NOMO-1 treated with dmso at 0.1 percent for 144 hours (cell line): ENCODE results near the gene PIGP.
"Not testable (repeated sequence)": the region's sequence is repeated elsewhere in the genome, so short reads cannot be mapped to it uniquely, and the experiment has no call there.

Experiments
- DNase-seq: peaks from one replicate; lab custom pipeline; 2025; ENCODE audit not compliant: unreplicated experiment; lab: John Stamatoyannopoulos, UW

The PIGP gene

DNA sequence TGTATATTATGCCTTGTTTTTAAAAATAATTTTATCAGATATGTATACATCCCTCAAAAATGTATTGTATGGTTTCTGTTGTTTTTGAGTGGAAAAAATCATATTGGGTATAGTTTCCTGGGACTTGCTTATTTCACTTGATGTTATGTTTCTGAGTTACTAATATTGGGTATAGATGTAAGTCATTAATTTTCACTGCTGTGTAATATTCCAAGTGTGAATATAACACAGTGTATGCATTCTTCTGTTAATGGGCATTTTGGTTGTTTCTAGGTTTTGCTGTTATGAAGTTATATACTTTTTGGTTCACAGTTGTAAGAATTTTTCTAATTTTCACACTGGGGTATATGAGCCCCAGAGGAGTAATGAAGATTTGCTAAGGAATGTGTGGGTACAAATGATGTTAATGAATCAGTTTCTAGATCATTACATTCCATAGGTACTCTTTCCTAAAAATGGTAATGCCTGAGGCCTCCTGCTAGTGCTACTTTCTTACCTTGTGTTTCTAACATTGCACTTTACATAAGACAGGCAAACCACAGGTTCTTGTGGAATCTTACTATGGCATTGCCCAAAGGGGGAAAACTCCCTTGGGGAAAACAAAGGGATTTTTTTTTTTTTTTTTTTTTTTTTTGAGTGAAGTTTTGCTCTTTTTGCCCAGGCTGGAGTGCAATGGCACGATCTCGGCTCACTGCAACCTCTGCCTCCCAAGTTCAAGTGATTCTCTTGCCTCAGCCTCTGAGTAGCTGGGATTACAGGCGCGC lies 3.4 kb upstream of the PIGP start:
- no peak for DNase-seq

DNA sequence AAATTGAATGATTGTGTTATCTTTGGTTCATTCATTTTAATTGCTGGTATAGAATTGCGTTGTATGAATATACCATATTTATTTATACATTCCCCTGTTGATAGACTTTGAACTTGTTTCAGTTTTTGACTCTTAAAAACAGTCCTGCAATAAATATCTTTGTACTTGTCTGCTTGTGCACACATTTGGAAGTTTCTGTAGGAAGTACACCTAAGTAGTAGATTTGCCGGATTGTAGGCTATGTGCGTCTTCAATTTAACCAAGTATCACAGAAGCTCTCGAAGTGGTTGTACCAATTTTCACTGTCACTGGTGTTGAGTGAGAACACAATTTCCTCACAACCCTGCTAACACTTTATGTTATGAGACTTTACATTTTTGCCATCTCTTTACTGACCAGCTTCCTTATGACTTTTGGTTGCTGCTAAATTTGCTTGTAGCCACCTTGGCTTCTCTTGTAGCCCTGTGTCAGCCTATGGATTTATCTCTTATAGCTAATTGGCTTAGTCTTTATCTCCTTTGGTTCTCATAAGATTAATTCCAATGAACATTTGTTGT lies 2.4 kb upstream of the PIGP start:
- no peak for DNase-seq

DNA sequence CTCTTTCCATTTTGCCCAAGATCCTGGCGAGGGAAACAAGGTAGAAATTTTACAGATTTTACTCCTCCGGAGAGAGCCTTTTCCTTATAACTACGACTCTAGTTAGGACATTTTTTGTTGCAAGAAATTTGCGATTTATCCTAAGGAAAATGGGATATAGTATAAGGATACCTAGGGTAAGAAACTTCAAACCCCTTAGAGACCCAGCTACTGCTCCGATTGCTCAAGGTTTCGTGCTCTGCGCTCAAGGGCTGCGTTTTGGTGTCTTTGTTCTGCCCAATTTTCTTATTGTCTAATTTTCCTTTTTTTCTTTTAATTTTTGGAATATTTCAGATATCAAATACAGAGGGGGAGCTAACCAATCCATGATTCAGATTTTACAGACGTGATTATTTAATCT lies 1.7 kb upstream of the PIGP start:
- no peak for DNase-seq

- no peak for DNase-seq
Measured at GRCh38 chr21:37074197-37074510, 1.3 kb upstream of the PIGP start.

- no peak for DNase-seq
Measured at GRCh38 chr21:37073417-37074196, 736 bp upstream of the PIGP start.

GRCh38 chr21:37072274-37072987 lies 440 bp downstream of the PIGP start:
- DNase-seq = peak; percentile 52

DNA sequence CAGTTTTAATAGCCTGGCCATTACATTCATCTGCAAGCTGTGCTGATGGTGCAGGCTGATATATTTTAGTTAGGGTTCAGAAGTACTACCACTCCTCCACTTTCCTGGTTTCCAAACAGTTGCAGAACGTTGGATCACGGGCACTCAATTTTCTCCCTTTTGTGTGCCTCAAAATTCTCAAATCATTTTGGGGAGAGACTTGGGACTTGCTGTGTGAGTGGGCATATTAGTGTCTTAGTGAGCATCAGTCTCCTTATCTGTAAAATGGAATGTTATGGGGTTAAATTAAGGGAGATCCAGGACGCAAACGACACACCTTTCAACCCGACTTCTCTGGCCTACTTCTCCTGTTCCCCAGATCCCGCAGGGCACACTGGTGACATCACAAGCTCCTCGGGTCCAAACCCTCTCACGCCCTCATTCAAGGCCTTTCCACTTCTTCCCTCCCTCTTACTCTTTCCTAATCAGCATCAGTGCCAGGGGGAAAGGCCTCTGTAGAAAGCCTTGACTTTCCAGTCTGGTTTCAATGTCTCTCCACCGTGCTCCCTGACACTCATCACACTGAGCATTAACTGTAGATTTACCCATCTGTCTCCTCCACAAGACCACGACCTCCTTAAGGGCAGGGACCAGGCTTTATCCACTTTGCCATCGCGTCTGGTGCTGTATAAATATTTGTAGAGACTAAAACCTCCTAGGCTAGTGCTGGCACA lies 1.2 kb downstream of the PIGP start:
- no peak for DNase-seq

- no peak for DNase-seq
Measured at GRCh38 chr21:37065561-37066177, 7.2 kb downstream of the PIGP start.

DNA sequence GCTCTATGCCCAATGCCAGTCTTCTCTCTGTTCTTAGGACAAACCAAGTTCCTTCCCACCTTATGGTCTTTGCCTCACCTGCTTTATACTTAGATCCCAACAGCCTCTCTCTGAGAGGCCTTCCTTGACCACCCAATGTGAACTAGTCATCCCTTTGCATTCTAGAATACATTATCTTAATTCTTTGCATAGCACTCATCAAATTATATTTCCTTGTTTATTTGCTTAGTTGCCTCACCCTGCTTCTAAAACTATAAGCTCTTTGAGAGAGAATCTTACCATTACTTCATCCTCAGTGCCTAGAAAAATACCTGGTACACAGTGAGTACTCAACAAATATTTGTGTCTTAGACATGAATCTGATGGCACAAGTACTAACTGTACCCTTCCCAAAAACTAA lies 8.0 kb downstream of the PIGP start:
- no peak for DNase-seq

- no peak for DNase-seq
Measured at GRCh38 chr21:37063433-37063832, 9.4 kb downstream of the PIGP start.

GRCh38 chr21:37062593-37062935 lies 10.3 kb downstream of the PIGP start:
- DNase-seq = no peak

GRCh38 chr21:37061926-37062592 lies 10.8 kb downstream of the PIGP start:
- no peak for DNase-seq

DNA sequence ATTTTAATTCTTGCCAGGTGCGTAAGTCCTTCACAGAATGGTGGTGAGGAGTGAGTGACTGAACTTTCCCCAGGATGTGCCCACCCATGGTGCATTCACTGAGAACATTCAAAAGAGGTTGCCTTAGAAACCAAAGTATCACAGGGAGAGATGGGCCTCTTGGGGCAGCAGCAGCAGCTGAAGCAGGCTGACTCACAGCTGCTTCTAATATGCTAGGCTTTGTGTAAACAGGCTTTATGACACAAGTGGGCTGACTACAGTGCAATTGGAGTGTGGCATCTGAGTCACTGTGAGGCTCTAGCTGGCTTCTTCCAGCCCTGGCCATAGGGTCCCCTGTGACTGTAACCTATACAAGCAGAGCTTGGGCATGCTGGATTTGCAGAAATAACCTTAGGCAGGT lies 12.6 kb downstream of the PIGP start:
- DNase-seq = no peak

- DNase-seq = no peak
Measured at GRCh38 chr21:37059181-37059580, 13.7 kb downstream of the PIGP start.

GRCh38 chr21:37058261-37058660 lies 14.6 kb downstream of the PIGP start:
- DNase-seq = peak; percentile 33

GRCh38 chr21:37057614-37058013 lies 15.3 kb downstream of the PIGP start:
- no peak for DNase-seq

DNA sequence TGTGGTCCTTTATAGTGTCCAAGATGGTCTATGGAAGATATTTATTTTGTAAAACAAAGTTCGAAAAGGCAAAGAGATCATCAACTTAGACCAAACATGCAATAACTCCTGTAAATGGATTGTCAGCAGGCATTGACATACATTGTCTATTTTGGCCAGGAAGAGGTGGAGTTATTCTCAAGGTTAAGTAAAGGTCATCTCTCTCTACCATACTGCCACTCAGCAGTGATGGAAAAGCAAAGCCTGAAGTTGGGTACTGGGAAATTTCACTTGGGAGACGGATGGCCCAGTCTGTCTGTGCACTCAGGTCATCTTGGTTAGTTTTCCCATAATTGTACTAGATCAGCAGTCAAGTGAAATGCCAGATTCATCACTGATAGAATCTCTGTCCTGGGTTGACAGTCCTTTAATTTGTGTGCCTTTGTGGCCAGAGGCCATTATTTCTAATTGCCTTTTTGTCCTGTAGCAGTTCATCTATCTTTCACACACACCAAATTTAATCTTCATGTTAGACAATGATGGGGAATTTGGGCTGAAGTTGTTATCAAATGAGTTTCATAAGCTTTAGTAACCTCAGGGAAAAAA lies 17.5 kb downstream of the PIGP start:
- DNase-seq = no peak

DNA sequence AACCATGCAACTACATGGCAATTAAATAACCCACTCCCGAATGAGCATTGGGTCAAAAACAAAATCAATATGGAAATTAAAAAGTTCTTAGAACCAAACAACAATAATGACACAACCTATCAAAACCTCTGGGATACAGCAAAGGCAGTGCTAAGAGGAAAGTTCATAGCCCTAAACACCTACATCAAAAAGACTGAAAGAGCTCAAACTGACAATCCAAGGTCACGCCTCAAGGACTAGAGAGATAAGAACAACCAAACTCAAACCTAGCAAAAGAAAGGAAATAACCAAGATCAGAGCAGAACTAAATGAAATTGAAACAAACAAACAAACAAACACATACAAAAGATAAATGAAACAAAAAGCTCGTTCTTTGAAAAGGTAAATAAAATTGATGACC lies 23.1 kb downstream of the PIGP start:
- not testable (repeated sequence) for DNase-seq

DNA sequence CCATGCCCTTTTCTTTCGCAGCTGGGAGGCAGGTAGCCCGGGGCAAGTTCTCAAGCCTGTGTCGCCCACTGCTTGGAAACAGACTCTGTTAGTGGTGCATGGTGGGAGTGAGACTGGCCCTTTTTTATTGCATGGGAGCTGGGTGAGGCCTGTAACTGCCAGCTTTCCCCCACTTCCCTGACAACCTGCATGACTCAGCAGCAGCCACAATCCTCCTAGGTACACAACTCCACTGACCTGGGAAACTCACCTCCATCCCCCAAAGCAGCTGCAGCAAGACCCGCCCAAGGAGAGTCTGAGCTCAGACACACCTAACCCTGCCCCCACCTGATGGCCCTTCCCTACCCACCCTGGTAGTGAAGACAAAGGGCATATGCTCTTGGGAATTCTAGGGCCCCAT lies 25.8 kb downstream of the PIGP start:
- no peak for DNase-seq

GRCh38 chr21:37045556-37045955 lies 27.3 kb downstream of the PIGP start:
- no peak for DNase-seq
